ENCODE results near the gene AHNAK2. TPM values are rescaled to one million over a fixed set of nuclear protein-coding genes. Genes with fewer than 3 reads are reported as not detected.
"Not testable (repeated sequence)": the region's sequence is repeated elsewhere in the genome, so short reads cannot be mapped to it uniquely, and the experiment has no call there.

Gene AHNAK2
- total RNA-seq, 1 donor = 0.10 TPM

GRCh38 chr14:104893435-104894207, 84.6 kb downstream of the AHNAK2 start:
- no peak overlapping the region for H3K4me3 ChIP-seq (ENCODE audit: low read length)
- no peaks in the 10 kb centered on the region for H3K4me1 ChIP-seq (ENCODE audit: insufficient read depth, low read length)
- H3K27me3 ChIP-seq (ENCODE audit: insufficient read depth, low read length) = no peaks in the 10 kb centered on the region
- no peaks in the 10 kb centered on the region for H3K9me3 ChIP-seq (ENCODE audit: low read depth, low read length)

GRCh38 chr14:104892531-104893434, 85.4 kb downstream of the AHNAK2 start:
- no peaks in the 10 kb centered on the region for H3K27me3 ChIP-seq (ENCODE audit: insufficient read depth, low read length)
- no peaks in the 10 kb centered on the region for H3K9me3 ChIP-seq (ENCODE audit: low read depth, low read length)
- no peaks in the 10 kb centered on the region for H3K4me1 ChIP-seq (ENCODE audit: insufficient read depth, low read length)
- H3K4me3 ChIP-seq (ENCODE audit: low read length) = no peak overlapping the region

GRCh38 chr14:104891664-104892530, 86.3 kb downstream of the AHNAK2 start:
- no peaks in the 10 kb centered on the region for H3K9me3 ChIP-seq (ENCODE audit: low read depth, low read length)
- no peak overlapping the region for H3K4me3 ChIP-seq (ENCODE audit: low read length)
- no peaks in the 10 kb centered on the region for H3K27me3 ChIP-seq (ENCODE audit: insufficient read depth, low read length)
- H3K4me1 ChIP-seq (ENCODE audit: insufficient read depth, low read length) = no peaks in the 10 kb centered on the region

GRCh38 chr14:104891121-104891551, 87.0 kb downstream of the AHNAK2 start:
- Histone ChIP-seq H3K27me3 (ENCODE audit: insufficient read depth, low read length) (no peaks in the 10 kb centered on the region), H3K4me3 (ENCODE audit: low read length) (no peak overlapping the region), H3K4me1 (ENCODE audit: insufficient read depth, low read length) (no peaks in the 10 kb centered on the region), H3K9me3 (ENCODE audit: low read depth, low read length) (no peaks in the 10 kb centered on the region)

- not testable (repeated sequence) for H3K9me3 ChIP-seq (ENCODE audit: low read depth, low read length); H3K27me3 ChIP-seq (ENCODE audit: insufficient read depth, low read length); H3K4me1 ChIP-seq (ENCODE audit: insufficient read depth, low read length); H3K4me3 ChIP-seq (ENCODE audit: low read length)
Measured at GRCh38 chr14:104890292-104890691, 87.9 kb downstream of the AHNAK2 start.

- Histone ChIP-seq H3K4me3 (ENCODE audit: low read length) (no peak overlapping the region), H3K9me3 (ENCODE audit: low read depth, low read length) (no peaks in the 10 kb centered on the region), H3K4me1 (ENCODE audit: insufficient read depth, low read length) (no peaks in the 10 kb centered on the region), H3K27me3 (ENCODE audit: insufficient read depth, low read length) (no peaks in the 10 kb centered on the region)
Measured at GRCh38 chr14:104889375-104889757, 88.8 kb downstream of the AHNAK2 start.

GRCh38 chr14:104888489-104889374, 89.4 kb downstream of the AHNAK2 start:
- H3K27me3 ChIP-seq (ENCODE audit: insufficient read depth, low read length) = no peaks in the 10 kb centered on the region
- H3K4me1 ChIP-seq (ENCODE audit: insufficient read depth, low read length) = no peaks in the 10 kb centered on the region
- H3K9me3 ChIP-seq (ENCODE audit: low read depth, low read length) = no peaks in the 10 kb centered on the region
- no peak overlapping the region for H3K4me3 ChIP-seq (ENCODE audit: low read length)

GRCh38 chr14:104887623-104888488, 90.3 kb downstream of the AHNAK2 start:
- no peak overlapping the region for H3K4me3 ChIP-seq (ENCODE audit: low read length)
- H3K9me3 ChIP-seq (ENCODE audit: low read depth, low read length) = no peaks in the 10 kb centered on the region
- no peaks in the 10 kb centered on the region for H3K27me3 ChIP-seq (ENCODE audit: insufficient read depth, low read length)
- H3K4me1 ChIP-seq (ENCODE audit: insufficient read depth, low read length) = no peaks in the 10 kb centered on the region

Other genes starting within 250 kb of the AHNAK2 start
- 66.9 TPM for gene SIVA1, start 225.2 kb downstream of the AHNAK2 start, total RNA-seq
- 86.8 TPM for gene AKT1, start 182.6 kb downstream of the AHNAK2 start, total RNA-seq
- gene ZBTB42, start 177.3 kb downstream of the AHNAK2 start, total RNA-seq = 2.9 TPM
- gene CEP170B, start 113.1 kb downstream of the AHNAK2 start, total RNA-seq = 1.0 TPM
- 15.3 TPM for gene PLD4, start 53.5 kb downstream of the AHNAK2 start, total RNA-seq
- 0.94 TPM for gene CLBA1, start 7.4 kb upstream of the AHNAK2 start, total RNA-seq
- gene CDCA4, start 42.7 kb upstream of the AHNAK2 start, total RNA-seq = 31.2 TPM
- gene GPR132, start 87.1 kb upstream of the AHNAK2 start, total RNA-seq = 98.0 TPM
- 0.42 TPM for gene JAG2, start 190.4 kb upstream of the AHNAK2 start, total RNA-seq
- gene NUDT14, start 202.9 kb upstream of the AHNAK2 start, total RNA-seq = 6.3 TPM

All from mononuclear cell (primary cell).